LNCaP clone FGC (cell line): ENCODE measurements around the gene SASS6.

Experiments used
- DNase-seq: peaks from one replicate; pipeline ENCODE4 v3.0.0-alpha.2; 2011; ENCODE audit warnings: low read depth
- H3K4me3 ChIP-seq: 2 replicates; pipeline ENCODE4 v1.5.1; 2011; ENCODE audit warnings: mild to moderate bottlenecking, low read depth, low read length, control low read depth
- CTCF ChIP-seq: IDR thresholded peaks from 2 replicates; pipeline ENCODE4 v1.5.1; 2012; ENCODE audit warnings: mild to moderate bottlenecking; ENCODE audit not compliant: control insufficient read depth, insufficient read depth; ENCODE audit errors: extremely low read depth

The SASS6 gene

GRCh38 chr1:100073531-100073930 lies 59.2 kb downstream of the SASS6 start:
- no peak overlapping the region for H3K4me3 ChIP-seq
- DNase-seq: no peak
- TF ChIP-seq CTCF: no peak

- no peak for DNase-seq
- no peak overlapping the region for H3K4me3 ChIP-seq
- no peak for TF ChIP-seq CTCF
Measured at GRCh38 chr1:100070201-100070939, 62.4 kb downstream of the SASS6 start.

GRCh38 chr1:100065969-100066227 lies 66.8 kb downstream of the SASS6 start:
- TF ChIP-seq CTCF: no peak
- no peak for DNase-seq

GRCh38 chr1:100065183-100065968 lies 67.4 kb downstream of the SASS6 start:
- no peak for TF ChIP-seq CTCF
- no peak for DNase-seq
- no peak overlapping the region for H3K4me3 ChIP-seq

More at GRCh38 chr1:100065969-100066227, 66.8 kb downstream of the SASS6 start:
- no peak overlapping the region for H3K4me3 ChIP-seq

- H3K4me3 ChIP-seq: no peak overlapping the region
- DNase-seq: no peak
- TF ChIP-seq CTCF: no peak
Measured at GRCh38 chr1:100061681-100062080, 71.0 kb downstream of the SASS6 start.

- H3K4me3 ChIP-seq: no peak overlapping the region
- no peak for DNase-seq
- TF ChIP-seq CTCF: no peak
Measured at GRCh38 chr1:100053727-100054126, 79.0 kb downstream of the SASS6 start.
